Right renal cortex interstitium (tissue), 3 donors: ENCODE data around the gene AGBL1. TPM values are rescaled to one million over a fixed set of nuclear protein-coding genes. Genes with fewer than 3 reads are reported as not detected.
"Not testable (repeated sequence)": the region's sequence is repeated elsewhere in the genome, so short reads cannot be mapped to it uniquely, and the experiment has no call there.

Source experiments
- DNase-seq, 3 donors: peaks; one replicate each; pipeline ENCODE4 v3.0.0-alpha.2; 2013; ENCODE audit warnings: low read depth in 3 of 3, low spot score in 2 of 3
- polyA plus RNA-seq, 3 donors: library from polyadenylated mRNA; unstranded; fragments of 120-200 nt; gene quantifications; one replicate each; pipeline ENCODE4 v1.2.1, GENCODE V29; 2013; ENCODE audit not compliant: insufficient read length in 3 of 3

Gene AGBL1
- polyA plus RNA-seq, 3 donors: 0.08 to 0.10 (median 0.08) TPM

DNA sequence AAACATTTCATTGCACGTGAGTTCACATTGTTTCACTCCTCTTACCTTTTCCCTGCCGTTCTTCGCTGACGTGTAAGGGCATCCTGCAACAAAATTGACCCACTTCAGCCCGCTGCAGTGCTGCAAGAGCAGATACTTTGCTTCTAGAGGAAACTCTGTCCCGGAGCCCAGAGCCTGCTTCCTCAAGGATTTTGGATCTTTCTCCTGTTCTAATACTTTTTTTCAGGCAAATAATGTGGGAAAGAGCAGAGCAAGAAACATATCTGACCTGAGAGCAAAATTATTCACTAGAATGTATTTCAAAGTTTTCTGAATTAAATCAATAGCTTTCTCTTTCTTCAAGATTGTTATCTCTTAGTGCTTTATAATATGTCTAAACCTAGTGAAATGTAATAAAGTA is 303.9 kb downstream of the AGBL1 start:
- no peak for DNase-seq

DNA sequence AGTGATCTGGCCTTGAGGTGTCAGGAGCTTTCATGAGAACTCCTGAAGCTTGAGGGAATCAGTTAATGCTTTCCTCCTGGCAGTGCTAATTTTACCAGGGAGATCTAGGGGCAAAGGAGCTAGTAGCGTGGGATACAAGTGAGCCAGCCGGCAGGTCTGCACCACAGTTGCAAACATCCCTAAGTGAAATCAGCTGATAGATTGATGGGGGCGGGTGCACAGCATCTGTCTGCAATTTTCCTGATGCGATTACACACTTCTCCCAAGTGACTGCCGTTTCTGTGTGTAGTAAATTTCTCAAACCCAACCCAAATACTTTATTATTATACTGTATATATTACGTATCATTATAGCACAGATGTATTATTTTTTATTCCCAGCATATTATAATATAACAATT is 304.5 kb downstream of the AGBL1 start:
- DNase-seq: no peak

DNA sequence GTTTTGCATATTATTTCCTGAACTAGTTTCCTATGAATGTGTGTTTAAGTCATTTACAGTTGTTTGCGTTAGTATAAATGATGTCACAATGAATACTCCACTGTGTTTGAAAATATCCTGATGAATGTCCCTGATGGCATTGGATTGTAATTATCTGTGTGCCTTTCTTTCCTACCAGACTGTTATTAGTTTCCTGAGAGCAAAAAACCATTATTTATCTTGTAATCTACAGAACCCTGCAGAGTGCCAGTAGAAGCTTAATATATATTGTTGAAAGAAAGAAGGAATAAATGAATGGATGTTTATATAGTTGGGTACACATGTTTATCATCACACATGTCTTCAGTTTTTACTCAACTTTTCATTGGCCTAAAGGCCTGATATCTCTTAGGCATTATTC is 312.6 kb downstream of the AGBL1 start:
- no peak for DNase-seq

DNA sequence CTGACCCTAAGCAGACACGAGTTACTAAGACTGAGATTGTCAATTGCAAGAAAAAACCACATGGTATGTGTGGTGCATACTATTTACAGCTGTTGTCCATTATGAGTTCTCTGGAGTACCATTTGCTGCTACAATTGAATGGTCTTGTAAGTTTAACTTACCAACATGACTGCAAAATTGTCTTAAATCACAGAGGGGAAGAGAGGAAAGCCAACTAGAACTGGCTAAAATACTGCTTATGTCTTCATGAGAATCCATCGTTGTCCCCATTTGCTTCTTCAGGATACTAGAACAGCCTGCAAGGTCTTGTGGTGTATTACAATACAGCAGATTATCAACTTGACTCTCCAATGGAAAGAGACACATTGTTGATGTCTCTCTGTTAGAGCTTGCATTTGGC is 313.2 kb downstream of the AGBL1 start:
- DNase-seq: no peak

DNA sequence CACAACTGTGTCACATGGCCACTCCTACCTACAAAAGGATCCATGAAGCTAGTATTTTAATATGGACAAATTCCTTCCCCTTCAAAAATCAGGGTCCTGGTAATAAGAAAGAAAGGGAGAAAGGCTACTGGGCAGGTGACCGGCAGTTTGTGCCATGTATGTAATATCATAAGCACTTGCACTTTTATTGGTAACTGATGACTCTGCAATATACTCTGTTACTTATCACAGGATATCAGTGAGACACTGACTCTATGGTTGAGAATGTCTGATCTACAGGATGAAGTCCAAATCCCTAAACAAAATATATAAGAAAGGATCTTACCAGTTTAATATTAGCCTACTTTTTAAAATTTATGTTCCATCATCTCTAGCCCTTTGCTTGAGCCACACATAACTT is 315.2 kb downstream of the AGBL1 start:
- DNase-seq: no peak

DNA sequence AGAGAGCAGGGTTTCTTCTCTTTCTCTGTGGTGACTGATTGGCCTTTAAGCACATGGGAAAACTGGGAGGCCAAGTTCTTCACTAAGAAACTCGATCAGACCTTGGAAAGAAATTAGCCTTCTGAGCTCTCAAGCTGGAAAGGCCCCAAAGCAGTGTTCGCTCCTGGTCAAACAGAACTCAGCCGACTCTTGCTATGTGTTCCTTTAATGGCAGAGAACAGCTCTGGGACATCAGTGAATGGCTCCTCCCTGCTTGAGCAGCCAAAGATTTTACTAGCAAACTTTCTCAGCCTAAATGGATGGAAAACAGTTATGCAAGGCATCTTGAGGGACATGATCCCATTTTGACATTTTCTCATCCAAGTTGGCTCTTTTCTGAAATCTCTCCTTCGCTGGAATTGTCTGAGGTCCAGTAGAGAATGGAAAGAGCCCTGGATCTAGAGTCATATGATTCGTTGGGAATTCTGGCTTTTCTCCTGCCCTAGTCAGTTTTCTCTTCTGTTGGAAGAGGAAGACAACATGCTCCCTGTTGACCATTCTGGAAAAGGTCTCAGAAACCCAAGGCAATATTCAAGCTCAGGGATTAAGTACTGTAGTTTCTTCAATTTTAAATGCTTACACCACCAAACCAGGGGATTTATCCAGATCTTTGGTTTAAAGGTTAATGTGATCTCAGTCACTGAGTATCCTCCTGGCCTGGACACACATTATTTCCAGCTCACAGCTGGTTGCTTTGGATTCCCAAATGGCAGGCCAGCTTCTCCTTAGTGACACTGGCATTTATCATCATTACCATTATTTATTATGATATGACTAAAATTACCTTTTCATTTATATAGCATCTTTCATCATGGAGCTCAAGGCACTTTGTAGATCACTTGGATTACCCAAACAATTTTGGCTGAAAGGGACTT is 319.6 kb downstream of the AGBL1 start:
- no peak for DNase-seq

DNA sequence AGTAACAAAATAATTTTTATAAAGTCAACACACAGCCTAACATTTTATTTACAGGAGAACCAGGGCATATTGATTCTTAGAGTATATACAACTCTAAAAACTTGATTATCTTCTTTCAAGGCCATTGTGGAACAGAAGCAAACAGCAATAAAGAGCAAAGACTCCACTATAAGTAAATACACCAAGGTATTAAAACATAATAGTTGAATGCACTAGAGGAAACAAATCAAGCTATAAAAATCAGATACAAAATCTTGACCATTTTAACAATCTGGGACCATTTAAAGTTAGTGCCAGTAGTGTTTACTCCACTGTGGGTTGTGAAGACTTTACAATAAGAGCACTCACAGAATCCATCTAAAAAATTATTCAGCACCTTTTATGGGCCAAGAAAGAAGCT is 323.6 kb downstream of the AGBL1 start:
- DNase-seq: no peak

DNA sequence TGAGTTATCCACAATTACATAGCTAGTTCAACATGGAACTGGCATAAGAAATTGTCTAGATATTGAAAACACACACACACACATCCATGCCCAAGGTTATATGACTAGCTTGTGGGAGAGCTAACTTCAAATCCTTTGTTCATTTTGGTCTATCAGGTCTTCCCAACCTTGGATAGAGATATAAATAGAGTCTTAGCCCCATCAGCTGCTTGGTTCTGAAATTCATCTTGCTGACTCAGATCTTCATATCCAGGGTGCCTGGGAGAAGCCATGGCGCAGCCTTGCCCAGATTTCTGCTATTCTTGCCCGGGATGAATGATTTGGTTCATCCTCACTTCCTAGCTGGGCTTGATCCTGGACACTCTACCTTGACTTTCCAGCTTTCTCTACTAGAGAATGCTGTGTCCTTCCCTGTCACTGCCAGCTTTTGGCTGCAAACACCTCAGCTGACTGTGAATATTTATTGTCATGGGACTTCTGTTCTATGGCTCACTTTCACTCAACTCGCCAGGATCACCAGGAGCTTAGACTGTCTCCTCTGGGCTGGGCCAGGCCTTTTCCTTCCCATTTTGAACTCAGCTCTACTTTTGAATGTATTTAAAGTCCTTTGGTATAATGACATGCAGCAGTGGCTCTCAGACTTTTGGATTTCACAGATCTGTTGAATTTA is 324.4 kb downstream of the AGBL1 start:
- no peak for DNase-seq

DNA sequence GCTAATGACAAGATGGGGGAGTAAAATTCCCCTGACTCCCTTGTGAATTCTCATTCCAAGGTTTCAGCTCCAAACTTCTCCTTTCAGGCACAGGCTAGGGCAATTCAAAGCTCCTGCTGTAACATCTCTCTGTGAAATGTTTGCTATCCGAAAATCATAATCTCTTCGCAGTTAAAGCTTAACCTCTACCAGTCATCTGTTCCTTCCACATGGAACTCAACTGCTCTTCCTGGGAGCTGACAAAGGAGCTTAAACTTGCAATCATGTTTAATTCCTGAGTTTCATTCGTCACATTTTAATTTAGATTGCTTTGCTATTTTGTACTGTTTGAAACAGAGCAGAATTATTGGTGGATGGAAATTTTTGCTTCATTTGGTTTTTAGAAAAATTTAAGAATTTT is 328.6 kb downstream of the AGBL1 start:
- no peak for DNase-seq

DNA sequence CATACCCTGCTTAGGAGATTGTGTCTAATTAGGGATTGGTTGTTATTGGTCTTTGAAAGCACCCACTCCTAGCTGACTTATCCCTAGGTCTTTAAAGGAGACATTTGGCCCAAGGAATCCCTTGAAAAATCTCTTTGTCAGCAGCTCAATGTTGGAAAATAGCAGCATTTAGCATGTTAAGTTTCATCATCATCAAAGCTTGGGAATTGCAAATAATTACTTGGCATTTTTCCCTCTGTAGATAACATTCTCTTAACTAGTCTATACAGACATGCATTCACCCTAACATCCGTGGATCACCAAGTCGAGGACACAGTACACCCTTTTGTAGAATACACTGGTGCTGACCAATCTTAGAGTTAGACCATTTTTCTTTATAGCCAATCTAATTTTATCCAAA is 332.2 kb downstream of the AGBL1 start:
- no peak for DNase-seq

DNA sequence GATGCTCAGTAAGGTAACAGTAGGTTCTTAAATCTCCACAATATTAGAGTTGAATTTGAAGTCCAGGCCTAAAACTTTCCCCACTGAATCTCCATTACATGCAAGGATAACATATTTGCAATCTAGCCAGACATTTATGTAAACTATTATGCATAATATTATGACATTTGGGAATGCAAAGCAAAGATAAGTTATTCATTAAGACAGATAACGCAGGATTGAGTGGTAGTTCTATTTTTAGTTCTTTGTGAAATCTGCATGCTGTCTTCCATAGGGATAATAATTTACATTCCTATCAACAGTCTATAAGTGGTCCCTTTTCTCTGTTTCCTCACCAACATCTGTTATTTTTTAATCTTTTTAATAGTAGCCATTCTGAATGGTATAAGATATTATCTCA is 333.5 kb downstream of the AGBL1 start:
- no peak for DNase-seq

DNA sequence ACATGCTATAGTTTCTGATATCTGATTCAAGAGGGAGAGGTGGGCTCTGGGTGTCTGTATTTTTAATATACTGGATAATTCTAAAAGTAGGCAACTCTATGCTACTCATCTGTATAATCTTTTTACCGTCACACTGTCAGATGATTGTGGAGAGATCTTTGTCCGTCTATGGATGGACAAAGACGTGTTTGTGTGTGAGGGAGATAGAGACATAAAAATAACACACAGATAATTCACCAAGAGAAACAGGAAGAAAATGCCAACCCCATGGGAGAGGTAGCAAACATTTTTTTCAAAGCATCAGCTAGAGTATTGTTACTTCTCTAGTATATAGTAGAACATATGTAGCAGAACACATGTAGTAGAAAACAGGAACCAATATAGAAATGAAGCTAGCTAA is 346.1 kb downstream of the AGBL1 start:
- no peak for DNase-seq

DNA sequence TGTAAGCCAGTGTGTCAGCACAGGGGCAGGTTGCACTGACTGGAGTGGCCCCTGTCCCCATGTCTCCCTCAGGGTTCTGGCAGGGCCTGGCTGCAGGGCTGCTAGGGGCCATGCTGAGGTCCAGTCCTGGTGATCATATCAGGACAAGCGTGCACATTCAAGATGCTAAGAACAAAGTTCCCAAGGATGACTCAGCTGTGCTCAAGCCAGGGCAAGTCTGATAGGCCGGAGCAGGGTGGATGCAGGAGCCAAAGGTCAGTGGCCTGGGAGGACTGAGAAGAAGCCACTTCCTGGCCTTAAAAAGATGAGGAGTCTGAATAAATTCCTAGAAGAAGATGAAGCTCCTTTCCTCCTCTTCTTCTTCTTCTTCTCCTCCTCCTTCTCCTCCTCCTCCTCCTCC is 353.2 kb downstream of the AGBL1 start:
- no peak for DNase-seq

DNA sequence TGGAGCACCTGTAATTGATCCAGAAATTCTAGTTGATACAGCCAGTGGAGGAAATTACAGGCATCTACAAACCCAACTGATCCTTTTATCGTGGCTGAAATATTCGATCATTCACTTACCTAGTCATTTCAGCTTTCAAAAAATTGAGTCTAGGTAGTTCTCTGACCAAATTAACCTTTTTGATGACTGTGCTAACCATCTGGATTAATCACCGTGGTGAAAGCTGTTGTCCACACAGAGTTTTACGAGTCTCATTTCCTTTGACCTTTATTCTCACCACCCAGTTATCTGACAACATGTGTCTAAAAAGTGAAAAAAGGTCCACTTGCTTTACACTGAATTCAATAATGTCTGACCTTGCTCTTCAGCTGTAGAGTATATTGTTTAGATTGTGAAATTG is 354.3 kb downstream of the AGBL1 start:
- no peak for DNase-seq

DNA sequence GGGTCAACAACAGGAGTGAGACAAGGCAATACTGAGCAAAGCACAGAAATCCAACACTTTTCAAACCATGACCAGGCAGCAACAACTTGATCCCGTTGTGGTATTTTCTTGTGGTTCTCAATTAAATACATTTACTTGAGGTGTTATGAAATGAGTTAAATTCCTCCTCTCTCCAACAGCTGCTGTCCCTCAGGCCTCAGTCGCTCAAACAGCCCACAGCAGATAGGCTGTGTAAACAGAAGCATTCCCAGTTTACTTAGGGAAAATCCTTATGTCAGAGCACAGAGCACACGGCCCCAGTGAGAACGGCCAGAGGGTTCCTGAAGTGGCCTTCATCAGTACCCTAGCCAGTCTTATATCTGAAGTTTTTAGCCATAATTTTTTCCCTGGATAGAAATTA is 359.9 kb downstream of the AGBL1 start:
- DNase-seq: no peak

DNA sequence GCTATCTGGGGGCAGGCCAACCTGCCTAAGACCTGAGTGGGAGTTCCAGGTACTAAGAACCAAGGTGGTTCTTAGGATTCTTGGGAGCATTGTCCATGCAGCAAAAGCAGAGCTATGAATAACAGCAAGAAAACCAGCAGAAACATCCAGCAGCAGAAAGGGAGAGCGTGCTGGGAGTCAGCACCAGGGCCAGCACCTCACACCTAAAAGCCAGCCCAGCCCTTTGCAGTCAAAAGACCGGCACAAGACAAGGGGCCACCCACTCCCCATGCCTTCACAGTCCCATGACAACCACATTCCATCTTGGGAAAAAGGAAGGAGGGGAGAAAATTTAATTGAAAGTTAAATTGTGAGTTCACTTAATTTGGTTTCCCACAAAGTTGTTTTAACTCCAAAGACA is 364.9 kb downstream of the AGBL1 start:
- no peak for DNase-seq

DNA sequence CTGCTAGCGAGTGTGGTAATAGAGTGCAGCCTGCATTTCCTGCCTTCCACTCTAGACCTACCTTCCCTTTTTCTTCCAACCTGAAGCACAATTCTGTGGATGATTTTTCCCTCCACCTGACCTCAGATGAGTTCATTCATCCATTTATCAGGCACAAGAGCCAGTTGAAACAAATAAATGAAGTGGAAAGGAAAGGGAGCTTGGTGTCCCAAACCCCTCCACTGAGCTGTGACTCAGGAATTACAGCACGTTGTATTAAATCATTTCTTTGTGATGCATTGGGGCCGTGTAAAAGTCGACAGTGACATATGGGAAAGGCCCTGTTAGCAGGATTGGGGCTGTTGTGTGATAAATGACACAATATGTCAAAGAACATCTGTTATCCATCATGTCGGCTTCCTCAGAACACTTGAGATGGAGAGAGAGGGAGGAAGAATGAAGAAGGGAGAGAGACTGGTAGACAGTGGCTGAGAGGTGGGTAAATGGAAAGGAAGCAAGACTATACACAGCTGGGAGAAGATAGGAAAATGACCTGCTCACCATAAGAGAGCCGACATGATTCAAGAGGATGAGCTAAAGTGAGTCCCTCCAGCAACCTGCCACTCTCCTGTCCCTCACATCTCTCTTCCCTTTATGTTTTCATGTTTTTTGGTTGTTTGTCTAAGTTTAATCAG is 366.0 kb downstream of the AGBL1 start:
- DNase-seq: no peak

DNA sequence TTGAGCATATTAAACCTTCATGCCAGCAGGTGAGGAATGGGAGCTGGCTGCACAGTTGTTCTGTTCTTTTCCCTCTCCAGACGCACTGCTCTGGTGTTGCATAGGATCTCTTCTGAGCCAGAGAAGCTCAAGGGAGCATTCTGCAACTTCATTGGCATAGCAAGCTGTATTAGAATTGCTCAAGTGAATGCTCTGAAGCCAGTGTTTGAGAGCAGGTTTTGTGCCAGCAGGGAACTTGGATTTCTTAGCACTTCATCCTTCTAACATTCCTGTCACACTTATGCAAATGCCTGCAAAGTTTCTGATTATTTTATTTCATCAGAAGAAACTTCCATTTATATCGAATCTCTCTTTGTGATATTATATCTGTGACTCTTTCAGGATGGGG is 366.6 kb downstream of the AGBL1 start:
- DNase-seq: no peak

DNA sequence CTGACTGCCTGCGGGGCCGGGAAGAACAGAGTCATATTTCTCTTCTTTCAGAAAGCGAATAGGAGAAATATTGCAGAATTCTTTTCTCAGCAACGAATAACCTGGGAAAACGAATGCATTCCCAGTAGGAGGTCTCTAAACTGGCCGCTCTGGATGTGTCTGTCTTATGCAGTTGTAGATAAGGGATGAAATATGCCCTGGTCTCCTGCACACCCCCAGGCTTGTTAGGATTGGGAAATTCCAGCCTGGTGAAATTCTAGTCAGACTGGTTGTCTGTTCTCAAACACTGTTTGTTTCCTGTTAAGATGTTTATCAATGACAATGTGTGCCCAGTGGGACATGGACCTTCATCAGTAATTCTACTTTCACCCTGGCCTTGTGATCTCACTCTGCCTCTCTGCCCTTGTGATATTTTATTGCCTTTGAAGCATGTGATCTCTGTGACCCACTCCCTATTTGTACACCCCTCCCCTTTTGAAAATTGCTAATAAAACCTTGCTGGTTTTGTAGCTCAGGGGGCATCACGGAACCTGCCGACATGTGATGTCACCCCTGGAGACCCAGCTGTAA is 385.9 kb downstream of the AGBL1 start:
- DNase-seq: not testable (repeated sequence)

DNA sequence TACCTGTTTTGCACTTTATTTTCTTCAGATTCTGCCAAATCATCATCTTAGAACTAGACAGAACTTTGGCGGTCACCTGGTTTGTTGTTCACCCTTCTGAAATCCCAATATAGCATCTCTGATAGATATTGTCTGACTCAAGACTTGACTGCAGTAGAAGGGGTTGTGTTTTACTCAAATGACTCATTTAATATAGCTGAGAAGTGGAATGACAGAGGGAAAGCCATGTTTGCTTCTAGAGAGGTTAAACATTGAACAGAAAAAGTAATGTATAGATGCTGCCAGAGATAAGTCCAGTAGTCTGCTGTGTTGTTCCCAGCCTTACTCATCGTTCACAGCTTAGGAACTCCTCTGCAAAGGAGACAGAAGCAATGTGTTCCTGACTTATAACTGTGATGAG is 402.0 kb downstream of the AGBL1 start:
- no peak for DNase-seq

DNA sequence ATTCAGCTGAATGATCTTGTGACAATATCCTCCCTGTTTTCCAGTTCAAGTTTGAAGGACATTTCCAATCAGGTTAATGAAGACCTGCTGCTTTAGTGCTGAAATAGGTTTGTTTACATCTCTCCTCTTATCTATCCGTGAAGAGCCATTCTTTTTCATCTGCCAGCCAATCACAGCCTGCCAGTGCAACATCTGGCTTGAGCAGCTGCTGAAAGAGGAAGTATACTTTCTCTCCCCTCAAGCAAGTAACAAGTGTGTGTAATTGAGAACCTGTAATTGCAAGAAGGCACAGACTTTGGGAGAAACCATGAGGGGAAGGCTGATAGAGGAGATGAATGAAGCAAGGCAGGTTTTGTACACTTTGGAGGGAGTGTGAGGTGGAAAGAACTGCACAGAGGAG is 404.3 kb downstream of the AGBL1 start:
- DNase-seq: no peak
